Measurements from ENCODE around the gene FNDC10.

FNDC10 gene

GRCh38 chr1:1593834-1594601 is 5.9 kb downstream of the FNDC10 start:
- no peak for TF ChIP-seq ZBTB7A (IDR thresholded peaks at IDR 0.05; ENCODE audit: low read depth)
- TF ChIP-seq MAX (IDR thresholded peaks at IDR 0.05) = no peak
- no peak for TF ChIP-seq YY1 (IDR thresholded peaks at IDR 0.05; ENCODE audit: low read depth)
- no peak for TF ChIP-seq RAD21 (IDR thresholded peaks at IDR 0.05; ENCODE audit: low read depth)
- TF ChIP-seq USF1 (IDR thresholded peaks at IDR 0.05) = no peak
- no peak for TF ChIP-seq REST (IDR thresholded peaks at IDR 0.05; ENCODE audit: low read depth)
- TF ChIP-seq TCF12 (IDR thresholded peaks at IDR 0.05; ENCODE audit: low read depth) = no peak
- TF ChIP-seq NFIC (IDR thresholded peaks at IDR 0.05) = no peak
- no peak for TF ChIP-seq CEBPB (IDR thresholded peaks at IDR 0.05)
- no peak for TF ChIP-seq EP300 (IDR thresholded peaks at IDR 0.05; ENCODE audit: borderline replicate concordance)
- TF ChIP-seq CREB1 (IDR thresholded peaks at IDR 0.05; ENCODE audit: low read depth) = no peak
- no peak for TF ChIP-seq TEAD4 (IDR thresholded peaks at IDR 0.05)
- TF ChIP-seq FOXM1 (IDR thresholded peaks at IDR 0.05; ENCODE audit: borderline replicate concordance, low read depth) = no peak
- TF ChIP-seq TAF1 (IDR thresholded peaks at IDR 0.05; ENCODE audit: low read depth) = no peak
- no peak for TF ChIP-seq EGR1 (IDR thresholded peaks at IDR 0.05)

- TF ChIP-seq CREB1 (IDR thresholded peaks at IDR 0.05; ENCODE audit: low read depth) (no peak), MAX (IDR thresholded peaks at IDR 0.05) (no peak), NFIC (IDR thresholded peaks at IDR 0.05) (no peak), YY1 (IDR thresholded peaks at IDR 0.05; ENCODE audit: low read depth) (no peak), USF1 (IDR thresholded peaks at IDR 0.05) (no peak)
Measured at GRCh38 chr1:1591452-1591851, 8.5 kb downstream of the FNDC10 start.

- TF ChIP-seq FOXM1 (IDR thresholded peaks at IDR 0.05; ENCODE audit: borderline replicate concordance, low read depth) = no peak
- no peak for TF ChIP-seq USF1 (IDR thresholded peaks at IDR 0.05)
- TF ChIP-seq TCF12 (IDR thresholded peaks at IDR 0.05; ENCODE audit: low read depth) = no peak
- TF ChIP-seq REST (IDR thresholded peaks at IDR 0.05; ENCODE audit: low read depth) = no peak
- TF ChIP-seq CREB1 (IDR thresholded peaks at IDR 0.05; ENCODE audit: low read depth) = no peak
- TF ChIP-seq MAX (IDR thresholded peaks at IDR 0.05) = no peak
- TF ChIP-seq EGR1 (IDR thresholded peaks at IDR 0.05) = no peak
Measured at GRCh38 chr1:1583347-1584010, 16.5 kb downstream of the FNDC10 start.

GRCh38 chr1:1582585-1583346 is 17.2 kb downstream of the FNDC10 start:
- TF ChIP-seq TEAD4 (IDR thresholded peaks at IDR 0.05) (no peak), ZBTB7A (IDR thresholded peaks at IDR 0.05; ENCODE audit: low read depth) (no peak), YY1 (IDR thresholded peaks at IDR 0.05; ENCODE audit: low read depth) (no peak), CEBPB (IDR thresholded peaks at IDR 0.05) (no peak), EGR1 (IDR thresholded peaks at IDR 0.05) (no peak)

GRCh38 chr1:1578371-1578940 is 21.5 kb downstream of the FNDC10 start:
- TF ChIP-seq MAX (IDR thresholded peaks at IDR 0.05) (no peak), ZBTB7A (IDR thresholded peaks at IDR 0.05; ENCODE audit: low read depth) (no peak), TEAD4 (IDR thresholded peaks at IDR 0.05) (no peak), EP300 (IDR thresholded peaks at IDR 0.05; ENCODE audit: borderline replicate concordance) (no peak)

Measured in Ishikawa (cell line).